Muscle layer of duodenum (tissue), 2 donors: Measurements from ENCODE around the gene NDUFAF8.

ENCODE experiments used
- H3K27ac ChIP-seq: one replicate; pipeline ENCODE4 v1.7.0; 2013; ENCODE audit warnings: mild to moderate bottlenecking, low read length
- H3K27me3 ChIP-seq: one replicate; pipeline ENCODE4 v1.7.0; 2013; ENCODE audit warnings: low read depth, mild to moderate bottlenecking, control low read depth, low read length
- H3K36me3 ChIP-seq, 2 donors: one replicate each; pipeline ENCODE4 v1.7.0; 2013; ENCODE audit warnings: low read length in 2 of 2, control low read depth in 1 of 2, mild to moderate bottlenecking in 1 of 2; ENCODE audit not compliant: insufficient read depth in 2 of 2, control insufficient read depth in 1 of 2
- H3K4me1 ChIP-seq, 2 donors: one replicate each; pipeline ENCODE4 v1.7.0; 2013; ENCODE audit warnings: low read length in 2 of 2, mild to moderate bottlenecking in 2 of 2, control low read depth in 1 of 2, moderate library complexity in 1 of 2; ENCODE audit not compliant: insufficient read depth in 2 of 2, control insufficient read depth in 1 of 2
- H3K4me3 ChIP-seq, 2 donors: one replicate each; pipeline ENCODE4 v1.7.0; 2013; ENCODE audit warnings: low read length in 2 of 2, low read depth in 1 of 2, mild to moderate bottlenecking in 1 of 2
- H3K9me3 ChIP-seq, 2 donors: one replicate each; pipeline ENCODE4 v1.7.0; 2013; ENCODE audit warnings: low read length in 2 of 2, control low read depth in 1 of 2, mild to moderate bottlenecking in 1 of 2; ENCODE audit not compliant: control insufficient read depth in 1 of 2
- donor health status: healthy.

NDUFAF8 gene

GRCh38 chr17:81235822-81236740, 3.0 kb upstream of the NDUFAF8 start:
- peaks cover 4 to 36% of the 10 kb centered on the region in 2 donors for H3K36me3 ChIP-seq
- no peak overlapping the region for H3K27ac ChIP-seq
- no peak overlapping the region for H3K4me3 ChIP-seq
- H3K4me1 ChIP-seq, result peaks cover 14 to 39% of the 10 kb centered on the region in 2 donors
- H3K9me3 ChIP-seq, result no peaks in the 10 kb centered on the region
- no peaks in the 10 kb centered on the region for H3K27me3 ChIP-seq

DNA sequence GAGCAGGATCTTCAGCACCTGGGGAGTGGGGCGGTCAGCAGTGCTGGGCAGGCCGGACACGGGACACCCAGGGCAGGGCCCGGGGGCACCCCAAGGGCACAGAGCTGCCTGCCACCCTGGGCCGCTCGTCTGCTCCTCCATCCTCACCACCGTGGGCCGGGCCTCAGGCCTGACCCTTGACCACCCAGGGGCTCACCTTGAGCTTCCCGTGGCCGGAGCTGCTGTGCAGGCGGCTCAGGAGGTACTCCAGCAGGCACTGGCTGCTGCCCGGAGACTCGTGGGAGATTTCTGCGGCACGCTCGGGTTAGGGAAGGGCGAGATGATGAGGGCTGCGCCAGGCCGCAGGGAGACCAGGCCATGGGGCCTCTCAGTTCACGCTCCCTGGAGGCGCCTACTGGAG, 2.3 kb upstream of the NDUFAF8 start:
- H3K27ac ChIP-seq, result no peak overlapping the region
- no peaks in the 10 kb centered on the region for H3K9me3 ChIP-seq
- H3K36me3 ChIP-seq, result peaks cover 3 to 36% of the 10 kb centered on the region in 2 donors
- H3K4me3 ChIP-seq, result no peak overlapping the region
- H3K27me3 ChIP-seq, result no peaks in the 10 kb centered on the region
- peaks cover 14 to 46% of the 10 kb centered on the region in 2 donors for H3K4me1 ChIP-seq

DNA sequence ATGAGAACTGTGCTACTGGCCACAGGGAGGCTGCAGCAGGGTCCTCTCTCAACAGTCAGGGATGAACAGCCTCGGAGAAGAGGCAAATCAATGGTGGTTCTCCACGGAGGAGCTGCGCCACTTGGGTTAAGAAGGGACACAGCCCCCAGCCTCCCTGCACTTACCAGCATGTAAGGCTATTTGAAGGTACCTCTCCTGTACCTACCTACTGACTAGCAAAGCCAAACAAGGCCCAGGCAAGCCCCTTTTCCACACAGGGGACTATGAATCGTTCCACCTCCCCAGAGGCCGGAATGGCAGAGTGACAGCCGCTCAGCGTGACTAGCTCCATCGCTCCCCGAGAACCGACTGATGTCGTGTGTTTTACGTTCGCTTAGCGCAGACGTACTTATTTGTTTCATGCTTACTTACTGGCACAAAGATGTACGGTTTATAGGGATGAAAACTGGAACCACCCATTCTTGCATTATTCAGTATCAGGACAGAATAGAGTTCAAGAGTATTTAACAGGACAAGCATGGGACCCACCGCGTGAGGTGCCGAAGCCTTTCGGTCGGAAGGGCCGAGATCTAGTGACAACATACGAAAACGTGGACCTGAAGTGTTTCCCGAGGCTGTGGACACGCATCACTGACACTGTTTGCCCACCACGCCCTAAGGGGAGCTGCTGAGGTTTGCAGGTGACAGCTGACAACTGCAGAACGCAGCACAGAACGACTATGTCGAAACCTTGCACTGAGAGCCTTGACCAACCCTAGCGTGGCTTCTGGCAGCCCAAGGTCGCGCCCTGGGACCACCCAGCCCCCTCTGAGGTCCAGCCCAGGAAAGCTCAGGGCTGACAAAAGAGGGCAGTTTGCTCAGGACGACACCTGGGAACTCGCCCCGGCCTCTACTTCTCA, 1.3 kb upstream of the NDUFAF8 start:
- Histone ChIP-seq H3K9me3 (no peaks in the 10 kb centered on the region), H3K36me3 (peaks cover 3 to 27% of the 10 kb centered on the region in 2 donors), H3K27me3 (no peaks in the 10 kb centered on the region), H3K4me3 (peak overlapping the region; percentile 87 to 100), H3K27ac (no peak overlapping the region), H3K4me1 (peaks cover 14 to 50% of the 10 kb centered on the region in 2 donors)

GRCh38 chr17:81238490-81238814, 666 bp upstream of the NDUFAF8 start:
- Histone ChIP-seq H3K4me1 (peaks cover 14 to 50% of the 10 kb centered on the region in 2 donors), H3K27ac (no peak overlapping the region), H3K9me3 (no peaks in the 10 kb centered on the region), H3K36me3 (peaks cover 3 to 21% of the 10 kb centered on the region in 2 donors), H3K4me3 (peak overlapping the region; percentile 87 to 100), H3K27me3 (no peaks in the 10 kb centered on the region)

DNA sequence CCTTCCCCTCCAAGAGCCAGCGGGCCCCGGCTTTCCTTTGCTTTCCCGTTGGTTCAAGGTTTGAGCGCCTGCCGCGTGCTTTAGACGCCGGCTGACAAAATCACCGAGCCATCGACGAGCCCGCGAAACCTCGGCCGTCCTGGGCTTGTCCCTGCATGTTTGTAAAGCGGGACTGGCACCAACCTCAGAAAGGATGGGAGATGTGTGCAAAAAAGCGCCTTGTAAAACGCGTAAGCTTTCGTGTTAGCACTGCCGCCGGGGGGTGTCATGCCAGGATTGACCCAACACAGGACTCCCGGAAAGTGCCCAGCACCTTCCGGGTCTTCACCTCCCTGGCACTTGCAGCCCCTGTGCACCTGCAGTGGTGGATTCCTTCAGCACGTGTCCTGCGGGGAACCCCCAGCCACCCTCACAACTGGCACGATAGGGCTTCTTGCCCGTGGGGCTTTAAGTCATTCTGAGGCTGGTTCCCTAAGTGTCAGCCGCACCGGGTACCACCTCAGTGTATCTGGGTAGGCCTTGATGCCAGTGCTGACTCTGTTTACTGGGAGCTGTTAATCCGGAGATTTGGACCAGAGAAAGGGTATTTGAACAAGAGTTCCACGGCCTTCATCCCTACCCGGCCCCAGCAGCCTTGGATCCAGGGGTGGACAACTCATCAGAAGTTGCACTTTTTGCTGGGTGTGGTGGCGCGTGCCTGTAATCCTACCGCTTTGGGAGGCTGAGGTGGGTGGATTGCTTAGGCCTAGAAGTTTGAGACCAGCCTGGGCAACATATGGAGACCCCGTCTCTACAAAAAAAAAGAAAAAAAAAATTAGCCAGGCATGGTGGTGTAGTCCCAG, 817 bp downstream of the NDUFAF8 start:
- H3K36me3 ChIP-seq, result peaks cover 0 to 15% of the 10 kb centered on the region in 2 donors
- peak overlapping the region; percentile 79 to 100 for H3K4me3 ChIP-seq
- no peaks in the 10 kb centered on the region for H3K9me3 ChIP-seq
- H3K27ac ChIP-seq, result peak overlapping the region; percentile 21
- H3K4me1 ChIP-seq, result peaks cover 14 to 50% of the 10 kb centered on the region in 2 donors
- H3K27me3 ChIP-seq, result no peaks in the 10 kb centered on the region

DNA sequence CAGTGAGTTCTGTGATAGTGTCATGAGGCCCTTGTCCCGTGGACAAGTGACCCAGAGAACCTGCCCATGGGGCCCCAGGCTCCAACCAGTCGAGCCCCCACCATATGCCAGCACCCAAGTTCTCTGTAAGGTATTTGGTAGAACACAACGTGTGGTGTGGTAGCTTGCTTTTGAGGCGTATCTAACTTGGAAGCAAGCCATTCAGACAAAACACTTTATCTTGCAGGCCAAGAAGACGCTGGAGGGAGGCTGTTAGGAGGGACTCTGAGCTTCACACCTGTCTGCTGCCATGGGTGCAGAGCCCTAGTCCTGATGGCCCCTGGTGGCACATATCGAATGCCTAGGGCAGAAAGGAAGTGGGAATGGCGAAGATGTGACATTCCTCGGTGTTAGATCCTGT, 1.6 kb downstream of the NDUFAF8 start:
- Histone ChIP-seq H3K4me3 (no peak overlapping the region), H3K27me3 (no peaks in the 10 kb centered on the region), H3K27ac (no peak overlapping the region), H3K4me1 (peaks cover 14 to 50% of the 10 kb centered on the region in 2 donors), H3K9me3 (no peaks in the 10 kb centered on the region), H3K36me3 (peaks cover 0 to 14% of the 10 kb centered on the region in 2 donors)

- no peaks in the 10 kb centered on the region for H3K9me3 ChIP-seq
- peaks cover 14 to 47% of the 10 kb centered on the region in 2 donors for H3K4me1 ChIP-seq
- H3K36me3 ChIP-seq, result peaks cover 0 to 9% of the 10 kb centered on the region in 2 donors
- no peaks in the 10 kb centered on the region for H3K27me3 ChIP-seq
- no peak overlapping the region for H3K4me3 ChIP-seq
- no peak overlapping the region for H3K27ac ChIP-seq
Observed at GRCh38 chr17:81241203-81241602, 2.1 kb downstream of the NDUFAF8 start.

GRCh38 chr17:81241648-81242420, 2.7 kb downstream of the NDUFAF8 start:
- no peak overlapping the region for H3K4me3 ChIP-seq
- no peak overlapping the region for H3K27ac ChIP-seq
- H3K4me1 ChIP-seq, result peaks cover 14 to 41% of the 10 kb centered on the region in 2 donors
- H3K36me3 ChIP-seq, result peaks cover 0 to 6% of the 10 kb centered on the region in 2 donors
- H3K27me3 ChIP-seq, result no peaks in the 10 kb centered on the region
- no peaks in the 10 kb centered on the region for H3K9me3 ChIP-seq

DNA sequence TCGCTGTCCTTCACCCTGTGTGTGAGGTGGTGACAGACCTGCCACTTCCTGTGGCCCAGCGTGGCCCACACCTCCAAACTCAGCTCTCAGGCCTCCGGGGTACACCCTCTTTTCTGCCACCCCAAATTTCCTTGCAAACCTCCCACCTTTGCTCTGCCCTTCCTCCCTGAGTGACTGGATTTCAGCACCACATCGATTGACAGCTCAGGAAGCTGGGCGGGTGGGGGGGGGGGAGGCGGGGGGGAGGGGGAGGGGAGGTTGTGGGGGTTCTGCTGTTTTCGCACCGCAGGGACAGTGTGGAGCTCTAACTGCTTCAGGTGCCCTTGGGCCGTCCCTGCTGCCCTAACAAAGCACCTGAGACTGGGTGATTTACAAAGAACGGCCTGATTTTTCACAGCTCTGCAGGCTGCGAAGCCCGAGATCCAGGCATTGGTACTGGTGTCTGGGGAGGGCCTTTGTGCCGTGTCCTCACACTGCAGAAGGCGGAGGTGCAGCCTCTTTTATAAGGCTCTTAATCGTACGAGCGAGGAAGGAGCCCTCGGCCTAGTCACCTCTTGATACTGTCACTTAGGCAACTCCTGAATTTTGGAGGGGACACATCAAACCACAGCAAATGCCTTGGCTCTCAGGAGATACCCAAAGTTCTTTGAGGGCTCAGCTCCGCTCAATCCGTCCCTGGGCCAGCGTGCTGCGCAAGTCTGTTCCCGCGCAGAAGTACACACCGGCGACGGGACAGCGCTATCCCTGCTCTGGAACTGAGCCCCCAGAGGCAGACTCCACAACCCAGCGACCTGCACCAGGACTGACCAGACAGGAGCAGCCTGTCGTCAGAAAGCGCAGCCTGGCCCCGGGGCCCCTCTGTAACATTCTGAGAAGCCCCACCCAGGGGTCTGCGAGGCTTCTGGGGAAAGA, 3.6 kb downstream of the NDUFAF8 start:
- Histone ChIP-seq H3K9me3 (no peaks in the 10 kb centered on the region), H3K36me3 (peaks cover 0 to 6% of the 10 kb centered on the region in 2 donors), H3K4me3 (no peak overlapping the region), H3K27ac (no peak overlapping the region), H3K4me1 (peaks cover 11 to 33% of the 10 kb centered on the region in 2 donors), H3K27me3 (no peaks in the 10 kb centered on the region)
